GM10266 (cell line): ENCODE data around the gene LRP1B.
A peak's percentile ranks its signal among the peaks of the same experiment; 100 is the strongest.

ENCODE experiments used
- DNase-seq: peaks from one replicate; pipeline ENCODE4 v3.0.0; 2012; ENCODE audit errors: extremely low spot score
- CTCF ChIP-seq: IDR thresholded peaks from 2 replicates; pipeline ENCODE4 v1.5.1; 2012; ENCODE audit warnings: mild to moderate bottlenecking, low read depth; ENCODE audit not compliant: control insufficient read depth, insufficient read depth; ENCODE audit errors: missing control alignments

The LRP1B gene

DNA sequence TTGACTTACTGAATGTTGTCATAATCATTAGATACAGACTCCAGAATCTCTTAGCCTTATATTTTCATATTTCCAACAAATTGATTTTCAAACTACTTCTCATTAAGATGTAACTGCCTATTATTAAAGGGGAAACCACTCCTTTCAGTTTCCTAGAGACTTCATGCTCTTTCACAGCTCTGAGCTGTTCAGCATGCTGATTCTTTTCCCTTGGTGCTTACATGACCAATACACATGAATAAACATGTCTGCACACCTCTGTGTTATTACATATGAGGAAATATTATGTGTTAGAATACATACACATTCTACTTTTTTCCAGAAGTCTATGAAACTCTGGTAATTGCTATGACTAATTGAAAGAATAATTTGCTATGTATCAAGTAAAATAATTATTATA, 200.0 kb downstream of the LRP1B start:
- TF ChIP-seq CTCF: no peak
- DNase-seq: no peak

DNA sequence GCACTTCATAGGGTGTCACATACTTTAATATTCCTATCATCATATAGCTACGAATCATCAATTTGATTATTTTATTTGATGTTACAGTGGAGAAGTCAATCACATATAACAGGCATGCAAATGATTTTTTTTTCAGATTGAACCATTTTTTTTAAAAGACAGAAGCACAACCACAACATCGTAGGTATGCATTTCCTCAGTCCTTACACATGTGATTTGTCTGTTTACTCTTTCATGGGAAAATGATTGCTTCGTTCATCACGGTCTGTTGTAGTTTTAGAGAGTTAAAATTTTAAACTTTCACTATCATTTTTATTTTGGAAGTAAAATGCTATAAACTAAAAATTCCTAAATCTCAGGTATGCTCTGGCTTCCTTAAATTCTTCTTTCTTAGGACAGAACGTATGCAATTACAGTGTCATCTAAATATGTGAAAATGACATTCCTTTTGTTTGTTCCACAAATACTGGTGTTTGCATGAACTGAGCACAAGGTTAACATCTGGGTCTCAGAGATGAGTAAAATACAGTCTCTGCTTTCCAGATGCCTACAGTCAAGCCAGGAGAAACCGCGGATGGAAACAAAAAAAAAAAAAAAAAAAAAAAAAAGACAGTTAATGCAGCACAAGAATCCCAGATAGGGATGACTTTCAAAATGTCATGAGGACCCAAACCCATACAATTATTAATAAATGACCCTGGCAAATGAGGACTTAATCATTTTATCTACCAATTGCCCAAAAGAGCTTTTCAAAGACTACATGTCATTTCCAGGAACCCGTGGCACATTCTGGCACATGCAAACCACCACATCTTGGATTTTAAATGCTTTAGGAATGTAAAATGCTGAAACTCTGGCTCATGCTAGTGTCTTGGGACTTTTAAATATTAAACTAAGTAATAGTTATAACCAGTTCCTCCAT, 201.2 kb downstream of the LRP1B start:
- no peak for TF ChIP-seq CTCF
- DNase-seq: no peak

DNA sequence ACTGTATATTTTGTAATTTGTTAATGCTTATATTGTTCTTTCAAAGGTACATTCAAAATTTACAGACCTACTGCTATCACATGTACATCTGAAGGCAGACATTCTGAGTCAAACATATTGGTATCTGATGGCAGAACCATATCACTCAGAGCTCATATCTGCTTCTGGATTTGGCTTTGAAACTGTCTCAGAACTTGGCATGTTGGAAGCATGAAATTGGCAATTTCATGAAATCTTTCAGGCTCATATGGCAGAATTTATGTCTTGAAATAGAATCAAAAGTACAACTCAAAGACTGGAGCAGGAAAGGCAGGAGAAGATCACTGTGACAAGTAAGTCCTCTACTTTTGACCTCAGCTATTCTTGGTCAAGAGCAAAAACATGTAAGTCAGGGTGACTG, 202.3 kb downstream of the LRP1B start:
- no peak for TF ChIP-seq CTCF
- no peak for DNase-seq

DNA sequence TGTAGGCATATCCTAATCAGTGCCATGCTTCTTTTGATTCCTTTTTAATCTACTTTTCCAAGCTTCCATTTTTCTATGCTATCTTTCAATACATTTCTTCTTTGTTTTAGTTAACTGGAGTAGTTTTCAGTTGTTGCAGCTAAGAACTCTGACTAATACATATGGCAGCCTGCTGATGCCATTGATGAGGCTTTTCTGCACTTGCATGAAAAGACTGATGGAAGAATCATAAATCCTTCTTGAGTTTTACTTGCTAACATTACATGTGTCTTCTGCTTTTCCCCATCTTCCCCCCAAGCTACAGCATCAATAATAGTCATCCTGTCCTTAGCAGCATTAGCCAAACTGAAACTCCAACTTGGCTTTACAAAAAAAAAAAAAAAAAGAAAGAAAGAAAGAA, 203.3 kb downstream of the LRP1B start:
- no peak for DNase-seq
- no peak for TF ChIP-seq CTCF

DNA sequence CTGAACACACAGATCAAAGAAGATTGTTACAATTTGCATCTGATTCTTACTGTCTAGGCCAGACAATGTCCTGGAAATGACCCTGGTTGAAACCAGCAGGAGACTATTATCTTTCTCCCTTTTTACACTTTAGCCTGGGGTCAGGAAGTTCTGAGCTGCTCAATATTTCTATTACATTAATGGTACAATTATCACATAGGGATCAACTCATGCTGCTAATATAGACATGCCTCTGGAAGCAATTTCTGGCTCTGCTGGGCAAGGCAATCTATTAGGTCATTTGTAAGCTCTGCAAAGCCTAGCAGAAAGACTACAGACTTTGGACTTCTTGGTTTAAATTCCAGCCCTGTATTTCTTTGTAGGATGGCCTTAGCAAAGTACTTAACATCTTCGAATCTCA, 205.3 kb downstream of the LRP1B start:
- TF ChIP-seq CTCF: no peak
- no peak for DNase-seq

GRCh38 chr2:141923657-141924056, 207.2 kb downstream of the LRP1B start:
- no peak for TF ChIP-seq CTCF
- DNase-seq: no peak

DNA sequence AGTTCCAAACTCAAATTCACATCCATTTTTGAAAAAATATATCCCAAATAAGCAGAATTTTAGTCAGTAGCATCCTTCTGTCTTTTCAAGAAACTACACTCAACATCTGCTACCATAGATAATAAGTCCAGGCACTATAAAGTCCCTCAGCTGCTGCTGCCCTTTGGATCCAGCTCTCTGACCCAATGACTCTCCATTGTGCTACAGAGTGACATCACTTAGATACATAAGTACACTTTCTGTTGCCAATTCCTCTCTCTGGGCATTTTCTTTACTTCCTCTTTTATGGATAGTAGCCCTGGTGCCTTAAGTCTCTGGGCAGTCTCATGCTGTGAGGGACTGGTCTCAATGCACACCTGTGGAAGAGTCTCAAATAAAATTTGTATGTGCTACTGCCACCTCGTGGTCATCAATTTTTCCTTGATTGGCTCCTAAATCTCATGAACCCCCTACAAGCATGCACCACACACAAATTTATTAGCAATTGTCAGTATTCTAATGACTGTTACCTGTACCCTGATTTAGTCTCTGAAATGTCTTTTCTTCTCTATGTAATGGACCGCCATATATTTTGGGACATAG, 219.2 kb downstream of the LRP1B start:
- TF ChIP-seq CTCF: peak; percentile 31
- DNase-seq: no peak
